Adrenal gland (tissue), 5 donors: ENCODE data around the gene BCAS3.

ENCODE experiments used
- CTCF ChIP-seq, 6 experiments: fragments of 450-650 bp in 4 of 6; fragments of 200-600 bp in 2 of 6; sonication (generic) in 1 of 6; IDR thresholded peaks; 1 replicate in 5 of 6; 2 replicates in 1 of 6; pipeline versions ENCODE4 v1.5.1 to v1.8.0; 2016 to 2021; ENCODE audit warnings: antibody characterized with exemption in 6 of 6, mild to moderate bottlenecking in 2 of 6, moderate library complexity in 1 of 6
- POLR2A ChIP-seq, 2 donors: fragments of 450-650 bp; IDR thresholded peaks; one replicate each; pipeline ENCODE4 v1.6.1; 2017; ENCODE audit warnings: antibody characterized with exemption in 2 of 2, mild to moderate bottlenecking in 2 of 2, moderate library complexity in 1 of 2
- donor health status: DM: no; HTN: no; CAD: no.

- TF ChIP-seq POLR2A (IDR thresholded peaks at IDR 0.05) (no peak), CTCF (IDR thresholded peaks at IDR 0.05) (peak in 4 of 6 experiments; percentile 10 to 39 (median 26))
These were observed 636.9 kb downstream of the BCAS3 start for GRCh38 chr17:61314368-61315078.
